Measurements from ENCODE around the gene BHLHE23. TPM values are rescaled to one million over a fixed set of nuclear protein-coding genes. Genes with fewer than 3 reads are reported as not detected.

Gene BHLHE23
- total RNA-seq, 1 experiment from 2014 or later = not detected

GRCh38 chr20:62976886-62977285 lies 29.9 kb downstream of the BHLHE23 start:
- H3K79me2 ChIP-seq (ENCODE audit: low read depth) = no peaks in the 10 kb centered on the region
- no peak overlapping the region for H3K4me3 ChIP-seq
- TF ChIP-seq EZH2 (IDR thresholded peaks at IDR 0.05; ENCODE audit: low read depth) = no peak
- no peak for TF ChIP-seq CTCF (conservative IDR thresholded peaks at IDR 0.05)
- no peak overlapping the region for H3K27ac ChIP-seq
- no peaks in the 10 kb centered on the region for H4K20me1 ChIP-seq (ENCODE audit: insufficient read depth)
- intact Hi-C loops (cut with micrococcal nuclease; ENCODE audit: unreplicated experiment) = no loop called here
- peaks cover 93% of the 10 kb centered on the region for H3K27me3 ChIP-seq (ENCODE audit: insufficient read depth, low read depth)
- no TSS peak for BruUV-seq (replicated peaks)
- no peaks in the 10 kb centered on the region for H3F3A ChIP-seq (ENCODE audit: insufficient read depth, low read depth)
- ChIA-PET CTCF (no interaction called here), POLR2A (ENCODE audit: unreplicated experiment) (no interaction called here)
- no peaks in the 10 kb centered on the region for H3K9me3 ChIP-seq (ENCODE audit: insufficient read depth, low read depth)
- no peak overlapping the region for H3K4me2 ChIP-seq
- DNase-seq = no peak
- H2AFZ ChIP-seq = no peak overlapping the region
- H3K4me1 ChIP-seq (replicated peaks; ENCODE audit: insufficient read depth) = 0 out of 2 replicates have a peak, but pooled peaks cover 3% of the 10 kb centered on the region
- no peaks in the 10 kb centered on the region for H3K9me2 ChIP-seq (ENCODE audit: insufficient read depth)
- H3K36me3 ChIP-seq (ENCODE audit: low read depth) = no peaks in the 10 kb centered on the region

- peaks cover 95% of the 10 kb centered on the region for H3K27me3 ChIP-seq (ENCODE audit: insufficient read depth, low read depth)
- TF ChIP-seq CTCF (conservative IDR thresholded peaks at IDR 0.05) (no peak), EZH2 (IDR thresholded peaks at IDR 0.05; ENCODE audit: low read depth) (no peak)
- no TSS peak for BruUV-seq (replicated peaks)
Observed at GRCh38 chr20:62975812-62976508, 30.8 kb downstream of the BHLHE23 start.

GRCh38 chr20:62975251-62975760 lies 31.5 kb downstream of the BHLHE23 start:
- ChIA-PET POLR2A (ENCODE audit: unreplicated experiment) (no interaction called here), CTCF (no interaction called here)
- intact Hi-C loops (cut with micrococcal nuclease; ENCODE audit: unreplicated experiment) = no loop called here
- no TSS peak for BruUV-seq (replicated peaks)
- DNase-seq = no peak
- no peak for TF ChIP-seq EZH2 (IDR thresholded peaks at IDR 0.05; ENCODE audit: low read depth)
- TF ChIP-seq CTCF (conservative IDR thresholded peaks at IDR 0.05) = no peak
- Histone ChIP-seq H3K27ac (no peak overlapping the region), H3K4me3 (no peak overlapping the region), H3F3A (ENCODE audit: insufficient read depth, low read depth) (no peaks in the 10 kb centered on the region), H3K4me2 (no peak overlapping the region), H3K9me3 (ENCODE audit: insufficient read depth, low read depth) (no peaks in the 10 kb centered on the region), H3K36me3 (ENCODE audit: low read depth) (no peaks in the 10 kb centered on the region), H3K27me3 (ENCODE audit: insufficient read depth, low read depth) (peaks cover 95% of the 10 kb centered on the region), H3K9me2 (ENCODE audit: insufficient read depth) (no peaks in the 10 kb centered on the region), H2AFZ (no peak overlapping the region), H4K20me1 (ENCODE audit: insufficient read depth) (no peaks in the 10 kb centered on the region), H3K79me2 (ENCODE audit: low read depth) (no peaks in the 10 kb centered on the region), H3K4me1 (replicated peaks; ENCODE audit: insufficient read depth) (0 out of 2 replicates have a peak, but pooled peaks cover 3% of the 10 kb centered on the region)

More at GRCh38 chr20:62975812-62976508, 30.8 kb downstream of the BHLHE23 start:
- no peaks in the 10 kb centered on the region for H3K9me3 ChIP-seq (ENCODE audit: insufficient read depth, low read depth)
- H3K9me2 ChIP-seq (ENCODE audit: insufficient read depth) = no peaks in the 10 kb centered on the region
- no peaks in the 10 kb centered on the region for H3F3A ChIP-seq (ENCODE audit: insufficient read depth, low read depth)
- DNase-seq = no peak
- no peak overlapping the region for H3K4me3 ChIP-seq
- intact Hi-C loops (cut with micrococcal nuclease; ENCODE audit: unreplicated experiment) = no loop called here
- CTCF ChIA-PET = no interaction called here
- H3K4me1 ChIP-seq (replicated peaks; ENCODE audit: insufficient read depth) = 0 out of 2 replicates have a peak, but pooled peaks cover 3% of the 10 kb centered on the region
- no peak overlapping the region for H3K4me2 ChIP-seq
- H4K20me1 ChIP-seq (ENCODE audit: insufficient read depth) = no peaks in the 10 kb centered on the region
- H3K79me2 ChIP-seq (ENCODE audit: low read depth) = no peaks in the 10 kb centered on the region
- POLR2A ChIA-PET (ENCODE audit: unreplicated experiment) = no interaction called here
- no peaks in the 10 kb centered on the region for H3K36me3 ChIP-seq (ENCODE audit: low read depth)
- no peak overlapping the region for H2AFZ ChIP-seq
- no peak overlapping the region for H3K27ac ChIP-seq

Data from PC-9 (cell line).